ENCODE measurements around the gene YDJC.
"Not testable (repeated sequence)": the region's sequence is repeated elsewhere in the genome, so short reads cannot be mapped to it uniquely, and the experiment has no call there.

Gene YDJC

DNA sequence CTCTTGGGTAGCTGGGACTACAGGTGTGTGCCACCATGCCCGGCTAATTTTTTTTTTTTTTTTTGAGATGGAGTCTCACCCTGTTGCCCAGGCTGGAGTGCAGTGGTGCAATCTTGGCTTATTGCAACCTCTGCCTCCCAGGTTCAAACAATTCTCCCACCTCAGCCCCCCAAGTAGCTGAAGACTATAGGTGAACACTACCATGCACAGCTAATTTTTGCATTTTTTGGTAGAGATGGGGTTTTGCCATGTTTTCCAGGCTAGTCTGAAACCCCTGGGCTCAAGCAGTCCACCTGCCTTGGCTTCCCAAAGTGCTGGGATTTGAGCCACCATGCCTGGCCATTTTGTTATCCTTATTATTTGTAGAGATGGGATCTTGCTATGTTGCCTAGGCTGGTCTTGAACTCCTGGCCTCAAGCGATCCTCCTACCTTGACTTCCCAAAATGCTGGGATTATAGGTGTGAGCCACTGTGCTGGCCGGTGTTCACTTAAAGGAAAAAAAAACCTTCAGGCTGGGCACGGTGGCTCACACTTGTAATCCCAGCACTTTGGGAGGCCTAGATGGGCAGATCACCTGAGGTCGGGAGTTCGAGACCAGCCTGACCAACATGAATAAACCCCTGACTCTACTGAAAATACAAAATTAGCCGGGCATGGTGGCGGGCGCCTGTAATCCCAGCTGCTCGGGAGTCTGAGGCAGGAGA is 48.7 kb downstream of the YDJC start:
- in situ Hi-C loops (cut with MboI; ENCODE audit: low sequenced_read_pairs), result not testable (repeated sequence)

DNA sequence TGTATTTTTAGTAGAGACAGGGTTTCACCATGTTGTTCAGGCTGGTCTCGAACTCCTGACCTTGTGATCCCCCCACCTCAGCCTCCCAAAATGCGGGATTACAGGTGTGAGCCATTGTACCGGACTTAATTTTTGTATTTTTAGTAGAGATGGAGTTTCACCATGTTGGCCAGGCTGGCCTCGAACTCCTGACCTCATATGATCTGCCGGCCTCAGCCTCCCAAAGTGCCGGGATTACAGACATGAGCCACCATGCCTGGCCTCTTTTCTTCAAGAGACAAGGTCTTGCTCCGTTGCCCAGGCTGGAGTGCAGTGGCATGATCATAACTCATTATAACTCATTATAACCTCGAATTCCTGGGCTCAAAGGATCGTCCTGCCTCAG is 49.2 kb downstream of the YDJC start:
- in situ Hi-C loops (cut with MboI; ENCODE audit: low sequenced_read_pairs), result not testable (repeated sequence)

DNA sequence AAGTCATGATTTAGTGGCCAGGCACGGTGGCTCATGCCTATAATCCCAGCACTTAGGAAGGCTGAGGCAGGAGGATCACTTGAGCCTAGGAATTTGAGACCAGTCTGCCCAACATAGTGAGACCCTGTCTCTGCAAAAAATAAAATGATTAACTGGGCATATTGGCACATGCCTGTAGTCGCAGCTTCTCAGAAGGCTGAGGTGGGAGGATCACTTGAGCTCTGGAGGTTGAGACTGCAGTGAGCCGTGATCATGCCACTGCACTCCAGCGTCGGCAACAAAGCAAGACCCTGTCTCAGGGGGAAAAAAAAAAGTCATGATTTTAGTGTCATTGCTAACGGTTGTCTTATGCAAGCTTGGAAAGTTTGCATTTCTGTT is 50.4 kb downstream of the YDJC start:
- in situ Hi-C loops (cut with MboI; ENCODE audit: low sequenced_read_pairs), result no loop called here
